Bronchial epithelial cell (primary cell): ENCODE results near the gene RPGR. TPM values are rescaled to one million over a fixed set of nuclear protein-coding genes. Genes with fewer than 3 reads are reported as not detected.

Experiments used
- DNase-seq: peaks from one replicate; pipeline ENCODE4 v3.0.0-alpha.2; 2010; ENCODE audit warnings: low read depth
- FAIRE-seq: peaks from 2 replicates; lab custom pipeline; 2011; peaks lifted over from hg19 to GRCh38; lab: Jason Lieb, UNC
- H3K27me3 ChIP-seq: 2 replicates; pipeline ENCODE4 v1.5.1; 2011; ENCODE audit warnings: low read length; ENCODE audit not compliant: control insufficient read depth, insufficient read depth
- H3K36me3 ChIP-seq: 2 replicates; pipeline ENCODE4 v1.5.1; 2011; ENCODE audit warnings: low read length; ENCODE audit not compliant: control insufficient read depth, insufficient read depth
- H3K4me3 ChIP-seq: 2 replicates; pipeline ENCODE4 v1.5.1; 2011; ENCODE audit warnings: mild to moderate bottlenecking, low read depth, low read length, control low read depth
- total RNA-seq: library from RNA; depleted of rRNA; stranded (reverse); fragments of >200 nt; gene quantifications from 2 replicates; pipeline ENCODE4 v1.2.1, GENCODE V29; 2014
- TF ChIP-seq, protein P1 (sequence below): IDR thresholded peaks from 2 replicates; pipeline ENCODE4 v1.5.1; 2011; ENCODE audit warnings: mild to moderate bottlenecking, moderate library complexity, low read length, control low read depth, inconsistent platforms; ENCODE audit not compliant: insufficient read depth, severe bottlenecking

The RPGR gene
- total RNA-seq, 1 donor from 2014 or later: 8.2 TPM

DNA sequence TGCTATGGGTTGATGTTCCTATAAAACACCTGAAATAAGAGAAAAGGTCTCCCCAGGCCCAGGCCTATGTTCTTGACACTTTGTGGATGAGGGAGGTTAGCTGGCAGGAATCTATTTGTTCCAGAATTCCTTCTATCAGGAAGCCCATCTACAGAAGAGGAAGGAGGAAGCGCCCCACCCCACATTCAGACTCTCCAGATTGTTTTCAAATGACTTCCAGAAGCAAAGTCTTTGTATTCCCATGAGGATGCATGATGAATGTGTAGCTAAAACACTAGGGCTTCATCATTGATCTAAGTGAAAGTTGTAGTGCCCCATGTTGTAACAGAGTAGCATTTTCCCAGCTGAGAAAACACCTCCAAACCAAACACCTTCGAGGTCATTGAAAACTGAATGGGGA, 41.5 kb upstream of the RPGR start:
- TF ChIP-seq, protein P1, sequence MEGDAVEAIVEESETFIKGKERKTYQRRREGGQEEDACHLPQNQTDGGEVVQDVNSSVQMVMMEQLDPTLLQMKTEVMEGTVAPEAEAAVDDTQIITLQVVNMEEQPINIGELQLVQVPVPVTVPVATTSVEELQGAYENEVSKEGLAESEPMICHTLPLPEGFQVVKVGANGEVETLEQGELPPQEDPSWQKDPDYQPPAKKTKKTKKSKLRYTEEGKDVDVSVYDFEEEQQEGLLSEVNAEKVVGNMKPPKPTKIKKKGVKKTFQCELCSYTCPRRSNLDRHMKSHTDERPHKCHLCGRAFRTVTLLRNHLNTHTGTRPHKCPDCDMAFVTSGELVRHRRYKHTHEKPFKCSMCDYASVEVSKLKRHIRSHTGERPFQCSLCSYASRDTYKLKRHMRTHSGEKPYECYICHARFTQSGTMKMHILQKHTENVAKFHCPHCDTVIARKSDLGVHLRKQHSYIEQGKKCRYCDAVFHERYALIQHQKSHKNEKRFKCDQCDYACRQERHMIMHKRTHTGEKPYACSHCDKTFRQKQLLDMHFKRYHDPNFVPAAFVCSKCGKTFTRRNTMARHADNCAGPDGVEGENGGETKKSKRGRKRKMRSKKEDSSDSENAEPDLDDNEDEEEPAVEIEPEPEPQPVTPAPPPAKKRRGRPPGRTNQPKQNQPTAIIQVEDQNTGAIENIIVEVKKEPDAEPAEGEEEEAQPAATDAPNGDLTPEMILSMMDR: no peak
- Histone ChIP-seq H3K4me3 (no peak overlapping the region), H3K36me3 (no peaks in the 10 kb centered on the region), H3K27me3 (no peaks in the 10 kb centered on the region)
- DNase-seq (no peak), FAIRE-seq (no peak)

DNA sequence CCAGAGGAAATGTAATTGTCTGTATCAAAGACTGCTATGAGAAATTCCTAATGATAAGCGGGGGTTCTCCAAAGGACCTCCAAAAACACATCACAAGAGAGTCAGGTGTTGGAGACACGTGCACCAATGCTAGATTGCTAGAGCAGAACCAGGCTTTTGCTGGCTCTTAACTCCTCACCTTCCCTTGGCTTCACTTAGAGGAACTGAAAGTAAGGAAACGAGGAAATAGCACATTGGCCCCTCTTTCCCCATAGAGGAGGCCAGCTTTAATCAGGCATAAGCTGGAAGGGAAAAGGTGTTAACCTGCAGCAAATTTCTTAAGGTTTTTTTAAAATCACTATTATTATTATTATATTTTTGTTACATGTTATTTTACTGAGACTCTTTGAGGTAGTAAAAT, 38.6 kb upstream of the RPGR start:
- no peaks in the 10 kb centered on the region for H3K36me3 ChIP-seq
- H3K27me3 ChIP-seq: no peaks in the 10 kb centered on the region
- TF ChIP-seq, protein P1: no peak
- no peak overlapping the region for H3K4me3 ChIP-seq
- DNase-seq (no peak), FAIRE-seq (no peak)

DNA sequence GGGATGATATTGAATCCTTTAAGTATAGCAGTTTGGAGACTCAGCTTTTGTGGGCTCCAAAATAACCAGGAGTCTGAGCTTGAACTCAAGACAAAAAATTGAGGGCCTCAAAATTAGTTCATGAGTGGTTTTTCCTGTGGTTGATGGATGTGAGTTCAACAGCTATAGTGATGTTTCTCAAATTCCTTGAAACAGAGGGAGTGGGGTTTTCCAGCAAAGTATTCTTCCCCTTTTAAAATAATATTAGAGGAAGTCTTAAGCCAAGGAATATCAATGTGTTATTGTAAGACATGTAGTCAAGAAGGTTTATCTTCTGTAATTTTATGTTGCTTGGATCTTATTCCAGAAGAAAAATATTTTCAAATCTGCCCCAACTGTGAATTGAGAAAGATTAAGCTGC, 35.7 kb upstream of the RPGR start:
- H3K4me3 ChIP-seq: no peak overlapping the region
- no peak for DNase-seq
- no peaks in the 10 kb centered on the region for H3K27me3 ChIP-seq
- FAIRE-seq: no peak
- TF ChIP-seq, protein P1: no peak
- H3K36me3 ChIP-seq: no peaks in the 10 kb centered on the region

DNA sequence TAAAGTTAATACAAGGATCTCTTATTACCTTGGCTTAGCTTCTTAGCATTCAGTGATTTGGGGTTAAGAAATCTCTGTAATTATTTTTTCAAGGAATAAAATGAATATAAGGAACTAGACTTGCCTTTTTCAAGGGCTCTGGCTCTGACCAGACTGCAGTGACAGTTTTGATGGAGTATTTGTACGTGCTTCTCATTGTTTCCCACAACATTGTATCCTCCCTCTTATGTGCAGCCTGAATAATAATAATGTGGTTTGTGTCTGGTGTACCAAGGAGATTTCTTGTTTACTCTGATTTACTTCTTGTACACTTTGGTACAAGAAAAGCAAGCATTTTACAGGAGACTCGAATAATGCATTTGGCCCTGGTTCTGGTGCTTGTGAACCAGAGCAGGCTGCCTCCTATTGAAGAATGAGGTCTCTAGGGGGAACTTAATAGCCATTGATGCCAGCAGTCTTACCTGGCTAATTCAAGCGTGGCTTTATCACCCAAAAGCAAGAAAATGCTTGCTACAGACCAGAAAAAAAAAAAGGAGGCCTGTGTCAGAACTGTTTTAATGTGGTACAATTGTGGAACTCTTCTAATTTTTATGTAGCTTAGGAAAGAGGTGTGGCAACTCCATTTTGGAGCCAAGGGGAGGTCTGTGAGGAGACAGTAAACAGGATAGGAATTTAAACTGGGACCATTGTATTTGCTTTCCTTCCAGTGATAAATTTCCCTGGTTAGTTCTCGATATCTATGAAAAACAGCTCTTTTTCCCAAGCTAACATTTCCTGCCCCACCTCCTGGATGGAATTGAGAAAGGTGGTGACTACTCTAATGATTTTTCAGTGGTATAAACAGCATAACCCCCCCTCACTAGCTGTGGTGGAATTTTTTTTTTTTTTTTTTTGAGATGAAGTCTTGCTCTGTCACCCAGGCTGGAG, 30.7 kb upstream of the RPGR start:
- H3K4me3 ChIP-seq: no peak overlapping the region
- H3K27me3 ChIP-seq: no peaks in the 10 kb centered on the region
- no peaks in the 10 kb centered on the region for H3K36me3 ChIP-seq
- DNase-seq (no peak), FAIRE-seq (no peak)
- TF ChIP-seq, protein P1: no peak

DNA sequence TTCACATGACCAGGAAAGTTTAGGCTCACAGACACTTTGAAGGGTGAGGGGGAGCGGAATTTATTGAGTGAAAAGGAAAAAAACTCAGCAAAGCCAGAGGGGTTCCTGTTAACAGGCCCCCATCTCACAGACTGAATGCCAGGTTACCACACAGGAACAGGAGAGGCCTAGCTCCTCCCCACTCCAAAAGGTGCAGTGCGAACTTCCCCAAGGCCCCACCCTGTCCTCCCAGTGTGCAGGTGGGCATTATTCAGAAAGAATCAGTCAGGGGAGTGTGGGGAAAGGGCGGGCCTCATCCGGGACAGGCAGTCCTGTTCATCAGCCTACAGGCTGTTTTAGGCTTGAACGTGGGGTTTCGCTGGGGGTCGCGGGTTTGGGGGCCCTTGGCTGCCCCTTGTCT, 29.1 kb upstream of the RPGR start:
- no peak overlapping the region for H3K4me3 ChIP-seq
- H3K36me3 ChIP-seq: no peaks in the 10 kb centered on the region
- no peaks in the 10 kb centered on the region for H3K27me3 ChIP-seq
- no peak for DNase-seq
- TF ChIP-seq, protein P1: no peak
- no peak for FAIRE-seq
